NK-92 (cell line): ENCODE measurements around the gene SMARCE1.

Experiments used
- DNase-seq: peaks from one replicate; lab custom pipeline; 2025; ENCODE audit not compliant: unreplicated experiment; lab: John Stamatoyannopoulos, UW

The SMARCE1 gene

GRCh38 chr17:40647624-40648383 lies at the start of gene SMARCE1:
SMARCE1 (minus strand) TSS chr17:40647818; CDS start chr17:40645802, 2,016 bp downstream.
- DNase-seq = no peak

- no peak for DNase-seq
These were observed 49.7 kb upstream of the SMARCE1 start for GRCh38 chr17:40697297-40697696.

DNA sequence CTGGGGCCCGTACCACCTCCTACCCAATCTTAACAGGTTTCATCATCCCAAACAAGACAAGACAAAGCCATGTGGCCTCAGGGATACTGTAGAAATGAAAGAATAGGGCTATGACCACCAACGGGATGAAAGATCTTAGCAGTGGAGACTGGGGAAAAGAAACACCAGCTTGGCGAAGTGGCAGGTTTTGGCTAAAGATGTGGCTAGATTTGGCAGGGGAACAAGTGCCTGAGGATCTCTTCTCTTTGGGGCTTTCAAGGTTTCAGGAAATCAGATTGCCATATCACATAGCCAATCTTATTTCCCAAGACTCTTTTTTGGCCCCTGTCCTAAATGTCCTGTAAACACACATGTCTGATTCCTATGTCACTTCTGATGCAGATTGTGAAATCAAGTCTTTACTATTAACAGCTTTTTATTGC lies 49.0 kb upstream of the SMARCE1 start:
- no peak for DNase-seq

DNA sequence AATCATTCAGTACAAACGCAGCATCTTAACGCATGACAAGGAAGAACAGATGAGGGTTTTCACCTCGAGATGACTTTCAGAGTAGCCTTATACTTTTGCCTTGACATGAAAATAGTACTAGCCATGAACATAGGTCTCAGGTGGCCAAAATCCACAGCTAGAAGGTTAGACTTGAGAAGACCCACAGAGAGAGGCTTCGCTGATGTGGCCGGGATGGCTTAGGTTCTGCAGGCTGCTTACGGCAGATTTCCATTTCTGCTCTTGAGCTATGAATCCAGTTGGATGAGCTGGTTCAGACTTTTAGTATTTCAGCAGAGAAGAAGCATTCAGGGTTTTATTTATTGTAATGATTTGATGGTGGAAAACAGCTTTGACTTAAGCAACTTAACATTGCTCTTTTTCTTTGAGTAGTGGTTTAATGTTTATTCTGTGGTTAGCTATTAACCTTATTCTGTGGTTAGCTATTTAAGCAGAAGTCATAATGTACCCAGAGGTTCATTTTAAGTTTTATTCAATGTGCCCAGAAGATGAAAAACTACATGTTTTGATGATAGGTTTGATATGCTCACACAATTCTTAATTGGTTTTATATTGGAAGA lies 48.4 kb upstream of the SMARCE1 start:
- DNase-seq = no peak

- DNase-seq = no peak
These were observed 47.0 kb upstream of the SMARCE1 start for GRCh38 chr17:40694584-40694983.

DNA sequence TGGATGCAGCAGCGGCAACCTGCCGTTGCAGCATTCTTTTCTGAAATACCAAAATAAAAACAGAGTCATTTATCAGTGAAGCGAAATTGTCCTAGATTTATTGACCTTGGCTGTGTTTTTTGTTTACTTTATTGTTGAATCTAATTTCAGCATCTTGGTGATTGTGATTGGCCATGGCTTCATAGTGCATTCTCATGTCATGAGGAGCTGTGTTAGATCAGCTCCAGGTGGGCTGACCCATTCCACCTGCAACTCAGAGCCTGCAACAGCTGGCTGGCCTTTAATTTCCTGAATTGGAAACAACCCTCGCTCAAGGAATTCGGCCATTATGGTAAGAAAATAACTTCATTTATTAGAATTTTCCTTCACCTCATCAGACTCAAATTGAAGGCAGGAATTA lies 39.5 kb upstream of the SMARCE1 start:
- no peak for DNase-seq

DNA sequence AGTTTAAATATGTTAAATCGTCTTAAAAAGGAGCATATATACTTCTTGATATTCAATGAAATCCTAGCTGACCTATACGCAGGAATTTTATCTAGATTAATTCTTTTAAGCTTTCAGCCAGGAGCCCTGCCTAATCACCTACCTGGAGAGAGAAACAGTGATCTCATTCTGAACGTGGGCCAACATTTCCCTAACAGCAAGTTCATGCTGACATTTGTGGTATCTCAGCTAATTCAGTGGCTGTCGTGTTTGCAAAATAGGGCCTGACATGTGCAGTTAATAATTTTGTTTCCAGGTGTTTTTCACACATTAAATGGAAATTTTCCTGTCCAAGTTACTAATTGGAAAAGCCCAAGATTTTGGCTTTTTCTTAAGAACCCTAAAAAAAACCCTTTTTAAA lies 38.6 kb upstream of the SMARCE1 start:
- DNase-seq = no peak

- no peak for DNase-seq
These were observed 33.4 kb upstream of the SMARCE1 start for GRCh38 chr17:40680998-40681397.

DNA sequence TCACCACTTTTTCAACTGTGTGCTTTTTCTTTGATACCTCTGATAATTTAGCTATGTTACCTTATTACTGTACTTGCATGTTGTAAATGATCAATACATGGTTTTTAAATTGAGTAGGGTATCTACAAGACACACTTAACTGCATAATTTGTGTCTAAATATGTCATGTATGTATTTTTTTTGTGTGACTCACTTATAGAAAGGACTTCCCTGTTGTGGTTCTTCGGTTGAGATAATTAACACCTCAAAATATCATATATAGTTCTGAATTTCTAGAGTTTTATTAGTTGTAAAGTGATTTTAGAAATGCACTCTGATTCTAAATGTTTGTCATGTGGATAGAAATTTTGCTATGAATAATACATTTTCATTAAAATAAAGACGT lies 31.9 kb upstream of the SMARCE1 start:
- DNase-seq = no peak

GRCh38 chr17:40678902-40679522 lies 31.4 kb upstream of the SMARCE1 start:
- no peak for DNase-seq

DNA sequence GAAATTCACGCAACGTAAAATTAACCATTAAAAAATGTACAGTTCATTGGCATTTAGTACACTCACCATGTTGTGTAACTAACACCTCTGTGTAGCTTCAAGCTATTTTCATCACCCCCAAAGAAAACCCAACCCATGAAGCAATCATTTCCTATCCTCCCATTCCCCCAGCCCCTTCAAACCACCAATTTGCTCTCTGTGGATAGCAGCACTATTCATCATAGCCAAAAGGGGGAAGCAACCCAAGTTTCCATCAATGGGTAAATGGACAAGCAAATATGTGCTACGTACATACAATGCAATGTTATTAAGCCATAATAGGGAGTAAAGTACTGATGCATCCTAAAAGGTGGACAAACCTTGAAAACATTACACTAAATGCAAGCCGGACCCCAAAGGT lies 28.3 kb upstream of the SMARCE1 start:
- DNase-seq = no peak

- no peak for DNase-seq
These were observed 25.0 kb upstream of the SMARCE1 start for GRCh38 chr17:40672654-40673053.

DNA sequence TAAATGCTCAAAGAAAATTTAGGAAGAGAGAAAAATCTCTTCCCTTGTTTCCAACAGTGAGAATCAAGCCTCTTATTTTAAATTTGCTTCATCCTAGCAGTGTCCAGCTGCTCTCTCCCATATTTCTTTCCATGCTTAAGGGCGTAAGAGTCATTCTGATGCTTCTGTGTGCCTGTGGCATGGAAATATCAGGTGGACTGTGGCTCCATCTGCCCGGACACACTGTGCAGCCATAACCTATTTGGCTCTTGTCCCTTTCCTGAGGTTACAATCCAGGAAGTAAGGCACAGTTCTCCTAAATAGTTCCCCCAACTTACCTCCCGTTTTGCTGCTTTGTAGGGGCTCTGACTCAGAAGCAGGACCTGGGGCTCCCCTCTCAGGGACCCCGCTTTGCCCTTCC lies 23.7 kb upstream of the SMARCE1 start:
- no peak for DNase-seq

DNA sequence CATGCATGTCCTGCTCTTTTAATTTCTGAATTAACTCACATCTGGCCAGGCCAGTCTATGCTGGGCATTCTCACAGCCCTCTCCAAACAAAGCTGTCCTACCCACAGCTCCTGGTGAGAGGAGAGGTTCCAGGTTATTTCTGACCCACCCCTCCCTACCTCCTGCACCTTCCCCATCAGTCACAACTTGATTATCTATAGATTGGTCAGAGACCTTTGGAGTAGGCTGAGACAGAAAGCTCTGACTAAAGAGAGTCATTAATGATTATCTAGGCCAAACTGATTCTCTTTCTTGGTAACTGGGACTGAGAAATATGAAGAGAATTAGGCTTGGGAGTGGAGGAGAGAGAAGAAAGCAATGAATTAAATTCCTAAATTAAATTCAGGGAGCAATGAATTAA lies 18.7 kb upstream of the SMARCE1 start:
- DNase-seq = no peak

GRCh38 chr17:40664582-40665333 lies 17.1 kb upstream of the SMARCE1 start, which contains the start of gene KRT222:
KRT222 (minus strand) TSS chr17:40665177; CDS start chr17:40665099, 78 bp downstream.
- DNase-seq = no peak

GRCh38 chr17:40663252-40663651 lies 15.6 kb upstream of the SMARCE1 start:
- DNase-seq = no peak

- no peak for DNase-seq
These were observed 12.3 kb upstream of the SMARCE1 start for GRCh38 chr17:40659911-40660310.

DNA sequence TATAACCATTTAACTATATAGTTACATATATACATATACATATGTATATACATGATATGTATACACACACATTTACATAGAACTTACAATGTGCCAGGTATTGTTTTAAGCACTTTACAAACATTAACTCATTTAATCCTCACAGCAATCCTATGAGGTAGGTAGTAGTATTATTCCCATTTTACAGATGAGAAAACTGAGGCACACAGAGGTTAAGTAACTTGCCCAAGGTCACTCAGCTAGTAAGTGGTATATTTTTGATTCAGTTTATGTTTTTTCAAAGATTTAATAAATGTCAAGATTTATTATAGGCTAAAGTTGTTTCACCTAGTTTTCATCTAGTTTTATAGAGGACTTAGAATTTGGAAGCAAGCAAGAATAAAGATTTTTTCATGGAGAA lies 10.8 kb upstream of the SMARCE1 start:
- no peak for DNase-seq

- no peak for DNase-seq
These were observed 4.3 kb upstream of the SMARCE1 start for GRCh38 chr17:40651939-40652338.

DNA sequence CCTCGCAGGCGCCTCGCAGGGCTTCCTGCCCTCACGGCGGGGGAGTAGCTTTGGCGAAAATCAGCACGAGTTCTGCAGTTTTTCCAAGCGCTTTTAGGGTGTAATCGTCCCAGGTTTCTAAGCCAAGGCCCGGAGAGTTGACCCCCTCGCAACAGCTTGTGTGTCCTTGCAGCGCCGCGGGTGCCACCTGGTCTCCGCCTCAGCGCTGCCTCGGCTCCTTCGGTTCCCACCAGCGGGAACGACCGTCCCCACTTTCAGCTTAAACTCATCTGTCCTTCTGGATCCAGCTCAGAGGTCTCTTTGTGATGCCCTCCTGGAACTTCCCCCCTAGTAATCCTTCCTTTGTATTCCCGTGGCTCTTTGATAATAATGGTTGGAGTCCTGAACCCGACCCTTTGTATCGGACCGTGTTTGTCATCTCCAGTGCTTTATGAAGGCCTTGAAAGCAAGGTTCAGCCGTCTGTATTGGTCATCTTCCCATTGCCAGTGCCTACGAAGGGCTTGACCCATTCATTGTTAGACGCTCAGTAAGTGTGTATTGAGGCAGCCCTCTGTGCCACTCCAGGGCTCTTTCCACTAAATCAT lies 858 bp upstream of the SMARCE1 start:
- DNase-seq = no peak
